Measurements from ENCODE around the gene RBBP5.

Gene RBBP5

GRCh38 chr1:205128050-205128449, 6.3 kb upstream of the RBBP5 start:
- FAIRE-seq, result no peak

- FAIRE-seq, result no peak
Measured at GRCh38 chr1:205127646-205128045, 5.9 kb upstream of the RBBP5 start.

DNA sequence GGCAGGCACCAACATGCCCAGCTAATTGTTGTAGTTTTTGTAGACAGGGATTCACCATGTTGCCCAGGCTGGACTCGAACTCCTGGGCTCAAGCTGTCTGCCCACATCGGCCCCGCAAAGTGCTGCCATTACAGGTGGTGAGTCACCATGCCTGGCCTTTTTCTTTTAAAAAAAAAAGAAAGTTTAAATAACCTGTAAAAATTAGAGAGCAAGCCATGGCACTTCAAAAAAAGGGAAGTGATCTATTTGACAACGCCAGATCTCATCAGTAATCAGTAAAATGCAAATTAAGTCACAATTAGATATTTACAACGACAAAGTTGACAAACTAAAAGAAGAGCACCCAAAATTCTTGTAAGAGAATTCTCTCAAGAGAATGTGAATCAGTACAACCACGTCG, 2.9 kb upstream of the RBBP5 start:
- no peak for FAIRE-seq

GRCh38 chr1:205122489-205122882, 708 bp upstream of the RBBP5 start:
- no peak for FAIRE-seq

- no peak for FAIRE-seq
Measured at GRCh38 chr1:205118752-205119151, 3.0 kb downstream of the RBBP5 start.

DNA sequence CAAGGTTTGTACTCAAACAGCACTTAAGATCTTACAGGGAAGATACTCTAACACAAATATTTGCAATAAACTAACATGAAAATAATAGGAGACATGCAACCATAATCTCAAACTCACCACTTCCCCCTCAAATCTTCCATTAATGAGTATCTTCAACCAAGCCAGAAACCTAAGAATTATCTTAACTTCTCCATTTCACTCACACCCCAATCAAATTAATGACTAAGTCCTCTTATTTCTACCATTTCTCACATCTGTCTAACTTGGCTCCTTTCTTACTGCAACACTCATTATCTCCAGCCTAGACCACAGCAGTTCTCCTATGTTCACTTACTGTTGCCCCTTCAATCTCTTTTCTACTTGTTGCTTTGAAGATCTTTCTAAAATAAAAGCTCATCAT, 10.4 kb downstream of the RBBP5 start:
- no peak for FAIRE-seq

GRCh38 chr1:205109711-205110110, 12.1 kb downstream of the RBBP5 start:
- FAIRE-seq, result no peak

DNA sequence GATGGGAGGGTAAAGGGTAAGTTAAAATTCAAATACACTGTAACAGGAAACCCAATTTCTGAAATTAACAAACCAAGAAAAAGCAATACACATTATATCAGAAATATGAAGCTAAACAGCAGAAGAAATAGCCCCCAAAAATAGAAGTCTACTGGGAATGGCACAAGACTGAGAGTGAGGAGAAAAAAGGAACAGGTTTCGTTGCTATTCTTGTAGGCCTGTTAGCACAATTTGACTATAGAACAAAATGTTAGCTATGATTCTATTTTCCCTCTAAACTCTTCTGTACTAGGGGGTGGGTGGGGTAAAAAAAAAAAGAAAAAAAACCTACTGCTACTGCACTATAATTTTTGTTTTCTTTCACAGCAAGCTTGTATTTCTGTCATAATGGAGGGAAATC, 12.5 kb downstream of the RBBP5 start:
- no peak for FAIRE-seq

- FAIRE-seq, result no peak
Measured at GRCh38 chr1:205108464-205108863, 13.3 kb downstream of the RBBP5 start.

GRCh38 chr1:205107327-205107726, 14.5 kb downstream of the RBBP5 start:
- FAIRE-seq, result no peak

- FAIRE-seq, result no peak
Measured at GRCh38 chr1:205102404-205102803, 19.4 kb downstream of the RBBP5 start.

DNA sequence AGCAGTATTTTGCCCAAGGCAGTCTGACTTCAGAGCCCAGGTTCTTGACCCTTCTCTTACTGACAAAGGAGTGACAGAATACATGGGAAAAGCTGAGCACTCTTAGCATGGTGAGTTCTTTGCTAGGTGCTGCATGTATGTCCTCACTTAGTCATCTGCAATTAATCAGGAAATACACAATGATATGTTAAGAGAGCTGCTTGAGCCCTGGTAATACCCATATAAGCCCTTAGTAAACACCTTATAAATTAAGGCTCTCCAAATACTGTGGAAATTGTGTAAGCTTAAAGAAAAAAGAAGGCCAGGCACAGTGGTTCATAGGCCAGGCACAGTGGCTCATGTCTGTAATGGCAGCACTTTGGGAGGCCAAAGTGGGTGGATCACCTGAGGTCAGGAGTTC, 23.5 kb downstream of the RBBP5 start:
- no peak for FAIRE-seq

DNA sequence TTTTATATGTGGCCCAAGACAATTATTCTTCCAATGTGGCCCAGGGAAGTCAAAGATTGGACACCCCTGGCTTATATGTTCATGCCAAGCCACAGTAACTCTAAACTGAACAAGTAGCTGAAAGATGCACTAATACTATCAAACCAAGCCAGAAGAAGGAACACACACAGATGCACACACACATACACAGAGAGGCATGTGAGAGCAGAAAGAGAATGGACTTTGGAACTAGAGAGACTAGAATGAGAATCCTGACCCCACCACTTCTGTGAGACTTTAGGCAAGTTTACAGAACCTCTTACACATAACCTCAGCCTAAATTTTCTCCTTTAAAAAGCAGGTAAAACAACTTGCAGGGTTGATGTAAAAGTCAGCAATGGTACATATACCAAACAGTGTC, 26.4 kb downstream of the RBBP5 start:
- FAIRE-seq, result no peak

DNA sequence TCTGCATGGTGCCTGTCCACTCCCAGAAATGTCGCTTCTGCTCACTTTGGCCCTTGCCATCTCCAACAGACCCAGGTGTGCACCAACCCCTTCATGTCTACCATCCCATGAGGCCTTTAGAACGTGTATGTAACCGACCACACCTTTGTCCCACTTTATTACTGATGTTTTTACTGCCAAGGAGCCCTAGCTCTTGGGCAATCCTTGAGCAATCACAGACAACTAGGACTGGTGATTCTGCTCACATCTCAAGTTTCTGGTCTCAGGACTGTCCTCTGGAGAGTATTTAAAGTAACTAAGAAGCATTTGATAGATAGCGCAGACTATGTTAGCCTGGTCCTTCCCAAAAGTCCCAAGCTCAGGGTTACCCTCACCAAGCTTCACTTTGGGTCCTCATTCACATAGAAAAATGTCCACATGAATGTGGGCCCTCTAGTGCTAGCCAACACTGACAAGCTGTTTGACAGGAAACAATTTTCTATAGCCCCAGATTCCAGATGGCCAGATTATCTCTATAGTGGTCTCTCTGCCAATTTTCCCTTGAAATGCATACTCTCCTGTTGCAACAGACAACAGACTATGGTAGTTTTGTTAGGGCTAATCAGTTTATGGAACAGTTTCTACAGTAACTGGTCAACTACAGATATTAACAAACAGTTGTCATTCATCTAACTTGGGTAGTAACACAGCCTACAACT, 30.6 kb downstream of the RBBP5 start:
- FAIRE-seq, result no peak

- FAIRE-seq, result no peak
Measured at GRCh38 chr1:205088341-205088740, 33.4 kb downstream of the RBBP5 start.

- no peak for FAIRE-seq
Measured at GRCh38 chr1:205084360-205084759, 37.4 kb downstream of the RBBP5 start, which contains the start of gene TMEM81. TSS of gene TMEM81 (minus strand) at chr1:205084460. CDS start at chr1:205084320, 140 bp downstream.

DNA sequence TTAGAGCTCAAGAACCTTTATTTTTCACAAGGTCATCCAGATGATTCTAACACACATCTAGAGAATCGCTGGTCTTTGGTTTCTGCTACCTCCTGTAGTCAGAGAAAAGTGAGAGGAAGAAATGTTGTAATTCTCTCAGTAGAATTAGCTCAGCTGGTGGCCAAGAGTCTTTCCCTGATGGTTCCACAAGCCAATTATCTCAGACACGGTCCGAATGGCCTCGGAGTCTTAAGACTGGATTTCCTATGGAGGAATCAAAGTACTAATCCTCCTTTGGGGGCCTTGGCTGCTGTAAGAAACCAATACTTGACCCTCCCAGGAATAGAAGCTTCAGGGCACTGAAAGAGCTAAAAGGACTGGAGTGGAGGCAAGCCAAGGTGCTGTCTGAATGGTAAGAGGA, 39.3 kb downstream of the RBBP5 start:
- no peak for FAIRE-seq

DNA sequence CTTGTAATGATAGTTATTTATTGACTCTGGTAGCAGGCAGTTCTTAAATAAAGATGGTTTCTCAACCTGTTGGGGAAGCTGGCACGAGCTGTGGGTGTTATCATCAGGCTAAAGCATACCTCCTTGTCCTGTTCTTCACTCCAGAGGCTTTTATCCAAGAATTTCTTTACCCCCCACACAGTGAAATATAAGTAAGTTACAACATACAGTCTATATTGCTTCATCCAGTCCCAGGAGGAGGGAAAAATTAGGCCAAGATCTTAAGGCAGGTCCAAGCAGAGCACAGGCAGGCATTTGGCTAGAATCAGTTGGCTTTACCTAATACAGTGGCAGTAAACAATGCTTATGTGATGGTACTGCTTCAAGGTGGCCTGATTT, 43.9 kb downstream of the RBBP5 start:
- FAIRE-seq, result no peak

DNA sequence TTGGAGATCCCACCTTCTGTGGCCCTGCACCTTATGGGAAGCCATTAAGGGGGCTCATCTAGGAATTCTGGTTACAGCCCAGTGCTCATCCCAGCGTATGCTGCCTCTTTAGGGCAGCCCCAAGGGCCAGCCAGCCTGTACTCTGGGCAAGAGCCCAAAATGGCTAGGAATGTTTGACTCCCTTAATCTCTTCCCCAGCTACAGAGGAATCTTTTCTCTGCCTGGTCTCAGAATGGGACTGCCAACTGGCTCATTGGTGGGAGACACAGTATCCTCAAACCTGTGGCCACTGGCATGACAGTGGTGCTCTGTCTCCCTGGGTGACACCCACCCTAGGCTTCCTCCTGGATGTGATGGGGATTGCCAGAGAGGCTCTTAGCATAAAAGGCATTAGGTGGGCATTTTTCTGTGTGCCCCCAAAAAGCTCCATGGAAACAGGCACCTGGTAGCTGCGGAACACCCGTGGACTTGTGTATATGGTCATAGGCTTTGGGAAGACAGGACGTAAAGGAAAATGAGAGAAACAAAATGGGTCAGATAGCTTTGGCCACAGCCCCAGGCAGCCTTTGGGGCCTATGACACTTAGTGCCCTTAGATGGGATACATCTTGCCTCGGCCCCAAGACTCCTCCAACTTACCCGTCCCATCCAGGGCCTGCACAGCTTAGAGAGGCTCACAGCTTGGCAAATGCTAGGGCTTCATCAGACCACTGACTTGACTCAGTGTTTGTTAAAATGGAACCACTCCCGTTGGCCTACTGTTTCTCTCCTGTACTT, 44.4 kb downstream of the RBBP5 start:
- no peak for FAIRE-seq

DNA sequence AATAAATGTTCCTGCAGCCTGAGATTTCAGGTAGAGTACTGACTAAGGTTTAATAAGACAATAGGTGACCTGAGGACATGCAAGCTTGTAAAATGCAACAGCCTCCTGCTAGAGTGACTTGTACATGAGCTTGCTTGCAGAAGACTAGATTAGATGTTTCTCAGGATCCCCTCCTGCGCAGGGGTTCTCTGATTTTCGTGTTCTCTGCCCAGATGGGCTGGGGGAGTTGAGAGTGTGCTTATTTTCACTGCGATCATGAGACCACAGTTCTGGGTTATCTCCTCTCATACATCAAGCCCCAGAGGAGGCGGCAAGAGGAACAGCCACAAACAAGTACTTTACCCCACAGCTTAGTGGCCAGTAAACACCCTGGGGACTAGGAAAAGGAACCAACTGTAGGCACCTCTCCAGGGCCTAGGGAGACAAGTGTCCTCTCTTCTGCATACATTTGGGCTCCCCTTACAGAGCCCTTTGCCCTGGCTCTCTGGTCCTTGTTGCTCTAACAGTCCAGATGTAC, 45.5 kb downstream of the RBBP5 start:
- FAIRE-seq, result no peak

GRCh38 chr1:205075642-205076155, 46.1 kb downstream of the RBBP5 start:
- no peak for FAIRE-seq

GRCh38 chr1:205074513-205074912, 47.3 kb downstream of the RBBP5 start:
- FAIRE-seq, result no peak

DNA sequence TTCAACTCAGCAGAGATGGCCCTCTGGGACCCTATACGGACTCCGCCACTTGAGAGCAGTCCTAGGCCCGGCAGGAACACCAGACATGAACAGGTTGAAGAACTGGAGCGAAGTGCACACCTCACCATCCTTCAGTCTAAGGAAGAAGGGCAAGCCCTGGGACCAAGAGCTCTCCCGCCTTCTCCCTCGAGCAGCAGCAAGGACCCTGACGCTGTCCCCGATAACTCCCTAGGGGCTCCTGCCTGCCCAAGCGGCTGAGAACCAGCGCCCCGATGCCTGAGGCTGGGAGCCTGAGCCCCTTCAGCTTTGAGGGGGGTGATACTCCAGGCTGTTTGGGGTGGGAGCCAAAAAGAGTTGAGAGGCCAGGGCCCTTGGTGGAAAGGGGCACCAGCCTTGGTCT, 47.7 kb downstream of the RBBP5 start:
- FAIRE-seq, result no peak

DNA sequence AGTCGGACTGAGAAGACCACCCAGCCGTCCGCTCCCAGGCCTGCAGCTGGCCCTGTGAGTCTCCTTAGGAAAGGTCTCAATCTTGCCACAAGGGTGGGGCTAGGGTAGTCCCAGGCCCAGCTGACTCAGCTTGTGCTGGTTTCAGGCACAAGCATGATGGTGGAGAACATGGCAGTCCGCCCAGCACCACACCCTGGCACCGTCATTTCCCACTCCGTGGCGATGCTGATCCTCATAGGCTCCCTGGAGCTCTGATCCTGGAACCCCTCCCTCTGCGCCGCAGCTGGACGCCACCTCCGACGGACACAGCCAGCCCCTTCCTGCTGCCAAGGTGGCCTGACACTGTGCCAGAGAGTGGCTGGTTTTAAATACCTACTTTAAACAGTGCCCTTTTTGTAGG, 48.3 kb downstream of the RBBP5 start:
- FAIRE-seq, result no peak
